GM12878 (cell line): ENCODE results near the gene COL21A1. TPM values are rescaled to one million over a fixed set of nuclear protein-coding genes. Genes with fewer than 3 reads are reported as not detected.

Experiments
- ATAC-seq: fragments of 200-7000 bp; cut with Tn5 transposase; 3 replicates; pipeline ENCODE4 v1.9.1; 2020; ENCODE audit warnings: mild to moderate bottlenecking, moderate library complexity
- BruUV-seq: library from RNA; stranded (reverse); fragments of 400-500 nt; replicated peaks from 2 replicates; lab custom pipeline; 2021; lab: Mats Ljungman, UMichigan
- CTCF ChIA-PET: fragments of 300-600 bp; sonication (Branson Sonifier 250); formaldehyde crosslinking; extraction: SDS; loops from one replicate; lab custom pipeline; 2021; ENCODE audit warnings: inconsistent platforms; lab: Yijun Ruan, JAX
- POLR2A ChIA-PET: fragments of 350-600 bp; formaldehyde crosslinking; extraction: SDS; loops from one replicate; lab custom pipeline; 2021; ENCODE audit warnings: inconsistent platforms; lab: Charles Lee
- RAD21 ChIA-PET: fragments of 300-600 bp; sonication (Branson Sonifier 250); formaldehyde crosslinking; loops from one replicate; lab custom pipeline; 2023; ENCODE audit warnings: antibody characterized with exemption; ENCODE audit not compliant: unreplicated experiment; lab: Charles Lee
- SMC1A ChIA-PET: fragments of 300-600 bp; sonication (Branson Sonifier 250); formaldehyde crosslinking; loops from one replicate; lab custom pipeline; 2023; ENCODE audit not compliant: unreplicated experiment, uncharacterized antibody; lab: Charles Lee
- DNase-seq: peaks from one replicate; pipeline ENCODE4 v3.0.0-alpha.2; 2011; ENCODE audit warnings: low read depth, low spot score
- FAIRE-seq: peaks from 3 replicates; lab custom pipeline; 2011; peaks lifted over from hg19 to GRCh38; lab: Jason Lieb, UNC
- H2AFZ ChIP-seq: 2 replicates; pipeline ENCODE4 v1.6.0; 2011; ENCODE audit warnings: low read depth, low read length, control low read depth; ENCODE audit not compliant: control insufficient read depth
- H3K27ac ChIP-seq: 2 replicates; pipeline ENCODE4 v1.5.1; 2011; ENCODE audit warnings: control low read depth; ENCODE audit not compliant: control insufficient read depth, insufficient read depth
- H3K27me3 ChIP-seq, 2 experiments: replicated peaks in 1 of 2; 2 replicates each; pipeline versions ENCODE4 v1.6.0 to v1.6.1; 2011; ENCODE audit warnings: low read length in 1 of 2; ENCODE audit not compliant: control insufficient read depth in 2 of 2, insufficient read depth in 2 of 2
- H3K36me3 ChIP-seq, 2 experiments: 2 replicates each; pipeline ENCODE4 v1.5.1; 2011; ENCODE audit warnings: low read length in 1 of 2; ENCODE audit not compliant: control insufficient read depth in 2 of 2, insufficient read depth in 2 of 2
- H3K4me1 ChIP-seq: 2 replicates; pipeline ENCODE4 v1.6.1; 2011; ENCODE audit warnings: mild to moderate bottlenecking, low read length, moderate library complexity, mixed read lengths; ENCODE audit not compliant: control insufficient read depth, insufficient read depth
- H3K4me2 ChIP-seq: 2 replicates; pipeline ENCODE4 v1.6.0; 2011; ENCODE audit warnings: control low read depth; ENCODE audit not compliant: control insufficient read depth, insufficient read depth
- H3K4me3 ChIP-seq: fragments of 200-600 bp; sonication (generic); 2 replicates; pipeline ENCODE4 v1.5.1; 2016
- H3K79me2 ChIP-seq: 2 replicates; pipeline ENCODE4 v1.6.0; 2011; ENCODE audit warnings: low read length; ENCODE audit not compliant: control insufficient read depth, insufficient read depth
- H3K9ac ChIP-seq: 2 replicates; pipeline ENCODE4 v1.8.0; 2011; ENCODE audit warnings: low read length, control low read depth, mixed read lengths; ENCODE audit not compliant: control insufficient read depth, insufficient read depth
- H3K9me3 ChIP-seq: replicated peaks from 3 replicates; pipeline ENCODE4 v1.5.1; 2011; ENCODE audit warnings: mild to moderate bottlenecking, low read length; ENCODE audit not compliant: control insufficient read depth, insufficient read depth
- H4K20me1 ChIP-seq: 2 replicates; pipeline ENCODE4 v1.6.0; 2011; ENCODE audit not compliant: control insufficient read depth, insufficient read depth
- CHD4 ChIP-seq: fragments of 200-600 bp; sonication (generic); IDR thresholded peaks from 2 replicates; pipeline ENCODE4 v1.6.1; 2016; ENCODE audit warnings: mild to moderate bottlenecking
- ETV6 ChIP-seq, 2 experiments: fragments of 450-650 bp in 1 of 2; IDR thresholded peaks in 1 of 2; conservative IDR thresholded peaks in 1 of 2; 2 replicates each; pipeline ENCODE4 v1.6.1; 2014; ENCODE audit warnings: antibody characterized with exemption in 1 of 2, borderline replicate concordance in 1 of 2, low read depth in 1 of 2, mild to moderate bottlenecking in 1 of 2, moderate library complexity in 1 of 2
- NFYB ChIP-seq: IDR thresholded peaks from 2 replicates; pipeline ENCODE4 v1.6.1; 2011; ENCODE audit warnings: low read depth, mild to moderate bottlenecking, low read length, improper control_type of control experiment, moderate library complexity; ENCODE audit not compliant: insufficient read depth
- SPI1 ChIP-seq: IDR thresholded peaks from 2 replicates; pipeline ENCODE4 v1.6.1; 2011; ENCODE audit warnings: low read depth, mild to moderate bottlenecking, low read length, moderate library complexity, borderline replicate concordance; ENCODE audit not compliant: insufficient read depth
- ZBTB40 ChIP-seq: fragments of 450-650 bp; IDR thresholded peaks from 2 replicates; pipeline ENCODE4 v1.6.1; 2016; ENCODE audit warnings: mild to moderate bottlenecking, moderate library complexity, borderline replicate concordance
- ZNF274 ChIP-seq: IDR thresholded peaks from one replicate; pipeline ENCODE4 v1.8.0; 2011; ENCODE audit not compliant: insufficient read length, insufficient read depth
- WGBS: methylation state at CpG from one replicate; pipeline ENCODE4 v1.1.6; 2016; ENCODE audit warnings: low lambda C conversion rate; ENCODE audit not compliant: insufficient replicate concordance, insufficient coverage; ENCODE audit errors: missing lambda C conversion rate; 5-methylcytosine and 5-hydroxymethylcytosine counted together
- in situ Hi-C: fragments of 300-500 bp; cut with MboI; formaldehyde crosslinking; loops from 9 replicates; pipeline ENCODE4 v1.14.3; 2018; ENCODE audit warnings: mixed read lengths
- intact Hi-C: fragments of 100-400 bp; cut with micrococcal nuclease; formaldehyde crosslinking; loops from one replicate; pipeline ENCODE4 v1.14.2; 2022; ENCODE audit not compliant: unreplicated experiment
- polyA plus RNA-seq, 11 experiments: library from polyadenylated mRNA; depleted of rRNA in 4 of 11; unstranded in 6 of 11; stranded (reverse) in 5 of 11; fragments of >200 nt; fragmentation: Nextera tagmentation in 4 of 11; fragmentation: Illumina TruSeq in 1 of 11; extraction: Ambion mirVana in 4 of 11; extraction: Trizol in 1 of 11; gene quantifications; 1 replicate in 1 of 11; 2 replicates in 10 of 11; pipeline versions ENCODE4 v1.2.1 to v1.2.3, GENCODE V29; 2011 to 2016; ENCODE audit warnings: inconsistent platforms in 2 of 11, missing spikeins in 2 of 11, low read depth in 1 of 11
- total RNA-seq, 4 experiments: library from RNA; depleted of rRNA in 3 of 4; stranded (reverse); fragments of >200 nt in 3 of 4; fragmentation: Illumina TruSeq in 1 of 4; extraction: Trizol in 1 of 4; gene quantifications; 2 replicates each; pipeline versions ENCODE4 v1.2.1 to v1.2.3, GENCODE V29; 2013 to 2021

Gene COL21A1
- total and polyA plus RNA-seq, 10 of the 15 experiments (the other 5 are each of a cell fraction or from before 2014, with no cell fraction given), result 0.10 TPM; not detected in 9

DNA sequence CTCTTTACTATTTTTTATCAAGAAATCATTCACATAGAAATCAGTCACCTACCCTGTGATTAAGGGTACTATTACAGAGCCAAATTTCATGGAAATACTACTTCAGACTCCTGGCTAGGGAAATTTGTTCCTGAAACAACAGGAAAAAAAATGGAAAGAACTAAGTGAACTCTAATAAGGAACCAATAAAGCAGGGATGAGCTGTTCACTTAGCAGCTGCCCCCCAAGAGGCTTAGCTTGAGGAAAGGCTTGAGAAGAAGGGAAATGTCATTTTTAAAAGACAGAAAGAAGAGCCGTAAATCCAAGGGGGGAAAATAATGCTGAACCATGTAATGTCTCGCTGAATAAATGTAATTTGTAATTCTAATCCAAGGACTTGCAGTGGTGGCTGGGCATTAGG lies 88.8 kb downstream of the COL21A1 start:
- CTCF ChIA-PET, result no interaction called here
- no peaks in the 10 kb centered on the region for H4K20me1 ChIP-seq
- no peaks in the 10 kb centered on the region for H3K9me3 ChIP-seq
- POLR2A ChIA-PET, result no interaction called here
- RAD21 ChIA-PET, result no interaction called here
- H3K27me3 ChIP-seq, result no peaks in the 10 kb centered on the region
- BruUV-seq, result no TSS peak
- no peaks in the 10 kb centered on the region for H3K36me3 ChIP-seq
- H3K79me2 ChIP-seq, result no peaks in the 10 kb centered on the region
- ATAC-seq (no peak), FAIRE-seq (no peak), DNase-seq (no peak)
- no peaks in the 10 kb centered on the region for H3K4me1 ChIP-seq
- in situ Hi-C loops, result no loop called here
- H3K4me3 ChIP-seq, result no peak overlapping the region
- no peak for TF ChIP-seq SPI1
- no peak for TF ChIP-seq ZNF274
- TF ChIP-seq ZBTB40, result no peak
- no peak for TF ChIP-seq ETV6 (conservative IDR thresholded peaks at IDR 0.05 in 1 of 2, IDR thresholded peaks at IDR 0.05 in 1 of 2; ENCODE audit: borderline replicate concordance in 1 of 2, low read depth in 1 of 2)
- TF ChIP-seq NFYB, result no peak
- no peak for TF ChIP-seq CHD4
- intact Hi-C loops, result no loop called here
- WGBS, result 20% methylated on average over 2 of the region's 2 CpGs
- H3K9ac ChIP-seq, result no peak overlapping the region
- SMC1A ChIA-PET, result no interaction called here
- no peak overlapping the region for H3K27ac ChIP-seq
- H2AFZ ChIP-seq, result no peak overlapping the region
- H3K4me2 ChIP-seq, result no peak overlapping the region
